ENCODE measurements around the gene HS1BP3. TPM values are rescaled to one million over a fixed set of nuclear protein-coding genes. Genes with fewer than 3 reads are reported as not detected.

Gene HS1BP3
- total RNA-seq, 4 donors from 2014 or later: 7.1 to 41.8 (median 28.4) TPM

DNA sequence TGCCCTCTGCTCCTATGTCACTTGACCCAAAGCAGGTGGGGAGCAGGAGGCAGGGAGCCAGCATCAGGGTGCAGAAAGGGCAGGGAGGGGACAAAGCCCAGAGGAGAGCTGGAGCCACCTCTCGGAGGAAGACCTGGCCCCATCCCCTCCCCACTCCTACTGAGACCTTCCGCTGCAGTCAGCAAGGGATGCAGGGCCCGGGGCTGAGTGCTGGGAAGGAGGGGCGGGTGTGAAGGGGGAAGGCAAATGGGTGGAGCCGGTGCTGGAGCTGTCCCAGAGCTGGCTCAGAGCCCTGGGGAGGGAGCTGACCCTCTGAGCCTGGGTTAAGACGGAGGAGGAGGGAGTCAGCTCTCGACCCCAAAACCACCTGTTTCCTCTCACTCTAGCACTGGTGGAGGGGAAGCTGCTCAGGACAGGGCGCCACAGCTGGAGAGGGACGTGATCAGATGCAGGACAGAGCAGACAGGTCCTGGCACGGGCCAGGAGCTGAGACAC lies 33.8 kb downstream of the HS1BP3 start:
- TF ChIP-seq, protein P1, sequence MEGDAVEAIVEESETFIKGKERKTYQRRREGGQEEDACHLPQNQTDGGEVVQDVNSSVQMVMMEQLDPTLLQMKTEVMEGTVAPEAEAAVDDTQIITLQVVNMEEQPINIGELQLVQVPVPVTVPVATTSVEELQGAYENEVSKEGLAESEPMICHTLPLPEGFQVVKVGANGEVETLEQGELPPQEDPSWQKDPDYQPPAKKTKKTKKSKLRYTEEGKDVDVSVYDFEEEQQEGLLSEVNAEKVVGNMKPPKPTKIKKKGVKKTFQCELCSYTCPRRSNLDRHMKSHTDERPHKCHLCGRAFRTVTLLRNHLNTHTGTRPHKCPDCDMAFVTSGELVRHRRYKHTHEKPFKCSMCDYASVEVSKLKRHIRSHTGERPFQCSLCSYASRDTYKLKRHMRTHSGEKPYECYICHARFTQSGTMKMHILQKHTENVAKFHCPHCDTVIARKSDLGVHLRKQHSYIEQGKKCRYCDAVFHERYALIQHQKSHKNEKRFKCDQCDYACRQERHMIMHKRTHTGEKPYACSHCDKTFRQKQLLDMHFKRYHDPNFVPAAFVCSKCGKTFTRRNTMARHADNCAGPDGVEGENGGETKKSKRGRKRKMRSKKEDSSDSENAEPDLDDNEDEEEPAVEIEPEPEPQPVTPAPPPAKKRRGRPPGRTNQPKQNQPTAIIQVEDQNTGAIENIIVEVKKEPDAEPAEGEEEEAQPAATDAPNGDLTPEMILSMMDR (IDR thresholded peaks at IDR 0.05): no peak
- TF ChIP-seq POLR2A (IDR thresholded peaks at IDR 0.05): peak in 1 of 2 donors; percentile 26
- intact Hi-C loops (cut with DNase I; ENCODE audit: low total_unique reads): no loop called here
- Histone ChIP-seq H3K9me3 (no peaks in the 10 kb centered on the region), H3K27me3 (no peaks in the 10 kb centered on the region), H3K4me1 (peaks cover 25 to 36% of the 10 kb centered on the region in 2 donors), H3K27ac (peak overlapping the region; percentile 95), H3K4me3 (no peak overlapping the region), H3K36me3 (no peaks in the 10 kb centered on the region)
- peak; percentile 90 to 92 for DNase-seq

DNA sequence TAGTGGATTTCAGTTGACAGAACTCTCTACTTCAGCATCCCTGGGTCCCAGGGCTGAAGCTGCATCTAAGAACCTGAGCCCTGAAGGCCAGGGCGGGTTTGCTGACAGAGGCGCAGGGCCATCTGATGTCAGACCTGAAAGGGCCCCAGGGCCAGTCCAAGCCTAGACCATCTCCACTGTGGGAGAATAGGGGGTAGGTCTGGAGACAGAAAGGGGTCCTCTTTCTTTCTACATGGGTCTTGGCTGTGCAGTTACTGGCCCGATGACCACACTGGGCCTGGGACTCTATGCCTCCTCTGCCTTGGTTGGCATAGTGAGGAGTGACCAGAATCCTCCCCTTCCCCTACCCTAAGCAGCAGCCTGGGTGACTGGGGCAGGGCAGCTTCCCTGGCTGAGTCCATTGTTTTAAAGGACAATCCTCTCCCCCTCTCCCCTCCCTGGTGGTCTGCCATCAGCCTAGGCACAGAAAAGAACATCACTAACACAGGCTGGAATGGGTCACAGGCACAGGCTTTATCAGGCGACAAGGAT lies 34.5 kb downstream of the HS1BP3 start:
- intact Hi-C loops (cut with DNase I; ENCODE audit: low total_unique reads): no loop called here
- H3K4me1 ChIP-seq: peaks cover 25 to 43% of the 10 kb centered on the region in 2 donors
- H3K27me3 ChIP-seq: no peaks in the 10 kb centered on the region
- H3K9me3 ChIP-seq: no peaks in the 10 kb centered on the region
- no peak overlapping the region for H3K4me3 ChIP-seq
- TF ChIP-seq POLR2A (IDR thresholded peaks at IDR 0.05): no peak
- TF ChIP-seq, protein P1 (IDR thresholded peaks at IDR 0.05): no peak
- no peaks in the 10 kb centered on the region for H3K36me3 ChIP-seq
- DNase-seq: peak; percentile 30 to 32
- peak overlapping the region; percentile 95 for H3K27ac ChIP-seq

DNA sequence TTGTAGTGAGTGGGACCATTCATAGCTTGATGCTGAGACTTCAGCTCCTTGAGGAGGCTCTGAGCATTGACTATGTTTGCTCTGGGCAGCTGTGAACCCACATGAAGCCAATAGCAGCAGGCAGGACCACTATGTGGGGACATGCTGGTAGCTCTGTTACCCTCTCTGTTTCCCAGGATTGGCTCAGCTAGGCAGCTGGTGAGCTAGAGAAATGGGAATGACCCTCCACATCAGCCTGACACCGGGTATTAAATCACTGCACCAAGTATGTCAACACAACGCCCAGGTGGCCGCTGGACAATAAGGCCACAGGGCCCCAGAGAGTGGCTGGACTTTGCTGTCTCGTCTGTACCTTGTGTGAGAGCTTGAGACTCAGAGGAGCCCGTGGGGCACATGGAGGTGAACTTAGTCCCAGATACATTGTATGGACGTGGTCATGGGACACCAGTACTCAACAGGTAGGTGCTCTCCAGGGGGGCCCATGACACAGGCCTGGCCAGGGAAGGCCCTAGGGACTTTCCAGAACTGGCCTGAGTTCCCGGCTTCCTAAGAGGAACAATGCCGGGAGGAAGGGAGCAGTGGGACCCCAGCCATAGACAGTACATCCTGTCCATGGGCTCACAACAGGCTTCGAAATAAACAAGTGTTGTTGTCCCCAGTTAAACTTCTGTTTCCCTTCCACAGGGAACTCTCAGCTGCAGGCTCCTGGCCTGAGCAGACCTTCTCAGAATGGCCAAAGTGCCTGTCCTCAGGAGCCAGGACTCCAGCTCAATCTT lies 35.2 kb downstream of the HS1BP3 start:
- no peaks in the 10 kb centered on the region for H3K36me3 ChIP-seq
- H3K4me1 ChIP-seq: peaks cover 25 to 47% of the 10 kb centered on the region in 2 donors
- H3K4me3 ChIP-seq: no peak overlapping the region
- TF ChIP-seq, protein P1 (IDR thresholded peaks at IDR 0.05): no peak
- TF ChIP-seq POLR2A (IDR thresholded peaks at IDR 0.05): no peak
- H3K27ac ChIP-seq: peak overlapping the region; percentile 95
- intact Hi-C loops (cut with DNase I; ENCODE audit: low total_unique reads): no loop called here
- H3K27me3 ChIP-seq: no peaks in the 10 kb centered on the region
- no peaks in the 10 kb centered on the region for H3K9me3 ChIP-seq
- peak; percentile 50 to 53 for DNase-seq

DNA sequence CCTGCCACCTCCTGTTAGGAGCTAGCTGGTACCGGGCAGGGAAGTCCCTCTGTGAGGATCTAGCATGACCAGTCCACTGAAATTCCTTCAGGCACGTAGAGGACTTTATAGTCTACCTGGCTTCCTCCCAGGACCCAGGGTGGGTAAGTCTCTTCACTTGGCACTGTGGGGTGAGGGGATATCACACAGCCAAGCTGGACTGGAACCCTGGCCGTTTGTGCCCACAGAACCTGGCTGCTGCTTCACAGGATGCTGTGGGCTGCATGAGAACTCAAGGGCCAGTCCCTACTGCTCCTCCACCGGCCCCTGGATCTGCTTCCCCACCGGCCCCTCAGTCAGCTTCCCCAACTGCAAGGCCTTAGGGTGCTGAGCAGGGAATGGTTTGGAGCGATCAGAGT lies 35.8 kb downstream of the HS1BP3 start:
- TF ChIP-seq, protein P1 (IDR thresholded peaks at IDR 0.05): no peak
- no peak for TF ChIP-seq POLR2A (IDR thresholded peaks at IDR 0.05)
- Histone ChIP-seq H3K4me1 (peaks cover 25 to 47% of the 10 kb centered on the region in 2 donors), H3K4me3 (no peak overlapping the region), H3K9me3 (no peaks in the 10 kb centered on the region), H3K27ac (peak overlapping the region; percentile 95), H3K36me3 (no peaks in the 10 kb centered on the region), H3K27me3 (no peaks in the 10 kb centered on the region)
- DNase-seq: peak in 1 of 2 donors; percentile 35
- intact Hi-C loops (cut with DNase I; ENCODE audit: low total_unique reads): no loop called here
